K562 (cell line): ENCODE measurements around the gene EPS8L1. TPM values are rescaled to one million over a fixed set of nuclear protein-coding genes. Genes with fewer than 3 reads are reported as not detected.

Source experiments
- ATF3 ChIP-seq, 2 experiments: fragments of 450-650 bp in 1 of 2; sonication (generic) in 1 of 2; formaldehyde crosslinking in 1 of 2; IDR thresholded peaks in 1 of 2; conservative IDR thresholded peaks in 1 of 2; 2 replicates each; pipeline versions ENCODE4 v1.6.1 to v1.8.1; 2016 to 2023; ENCODE audit warnings: mild to moderate bottlenecking in 2 of 2, moderate library complexity in 2 of 2, inconsistent platforms in 1 of 2, missing genetic modification reagents in 1 of 2
- CHD4 ChIP-seq: fragments of 200-600 bp; sonication (generic); IDR thresholded peaks from 3 replicates; pipeline ENCODE4 v1.6.1; 2012; ENCODE audit warnings: low read depth, mild to moderate bottlenecking, mixed read lengths, low read length, inconsistent platforms; ENCODE audit not compliant: insufficient read depth, insufficient replicate concordance, poor library complexity, severe bottlenecking
- EGR1 ChIP-seq: fragments of 450-650 bp; conservative IDR thresholded peaks from 2 replicates; pipeline ENCODE4 v1.6.1; 2017; ENCODE audit warnings: mild to moderate bottlenecking
- KHSRP ChIP-seq: fragments of 450-650 bp; IDR thresholded peaks from 2 replicates; pipeline ENCODE4 v1.6.1; 2017
- L3MBTL2 ChIP-seq: fragments of 450-650 bp; IDR thresholded peaks from 2 replicates; pipeline ENCODE4 v1.6.1; 2016; ENCODE audit warnings: mild to moderate bottlenecking, moderate library complexity
- POLR2G ChIP-seq: fragments of 200-400 bp; formaldehyde crosslinking; IDR thresholded peaks from 2 replicates; pipeline ENCODE4 v1.6.1; 2017; ENCODE audit warnings: low read depth, mild to moderate bottlenecking, antibody characterized with exemption, low read length, moderate library complexity
- SP1 ChIP-seq: sonication (generic); formaldehyde crosslinking; IDR thresholded peaks from 2 replicates; pipeline ENCODE4 v1.8.1; 2022; ENCODE audit warnings: mild to moderate bottlenecking, missing genetic modification reagents
- STAT6 ChIP-seq: sonication (generic); formaldehyde crosslinking; IDR thresholded peaks from 2 replicates; pipeline ENCODE4 v1.8.1; 2023; ENCODE audit warnings: mild to moderate bottlenecking, missing genetic modification reagents
- TAF1 ChIP-seq: IDR thresholded peaks from 2 replicates; pipeline ENCODE4 v1.6.1; 2011; ENCODE audit warnings: mild to moderate bottlenecking, low read length, moderate library complexity; ENCODE audit not compliant: insufficient read depth, control insufficient read depth, severe bottlenecking; ENCODE audit errors: extremely low read depth
- U2AF1 ChIP-seq: fragments of 200-400 bp; formaldehyde crosslinking; optimal IDR thresholded peaks from 2 replicates; pipeline ENCODE3; 2017; ENCODE audit warnings: mild to moderate bottlenecking, low read depth, low read length, moderate library complexity
- ZBTB12 ChIP-seq: fragments of 250-450 bp; sonication (Bioruptor Pico); IDR thresholded peaks from 2 replicates; pipeline ENCODE4 v1.4.0; 2020
- ZNF311 ChIP-seq: fragments of 250-450 bp; sonication (Bioruptor Pico); IDR thresholded peaks from 2 replicates; pipeline ENCODE4 v1.4.0; 2020; ENCODE audit warnings: mild to moderate bottlenecking, moderate library complexity
- ZNF407 ChIP-seq: fragments of 450-650 bp; IDR thresholded peaks from 2 replicates; pipeline ENCODE4 v1.6.1; 2016; ENCODE audit warnings: low read depth
- polyA plus RNA-seq, 8 experiments: library from polyadenylated mRNA; depleted of rRNA in 4 of 8; stranded (reverse) in 5 of 8; unstranded in 3 of 8; fragments of >200 nt; fragmentation: Nextera tagmentation in 2 of 8; fragmentation: Illumina TruSeq in 1 of 8; extraction: Ambion mirVana in 2 of 8; extraction: Trizol in 1 of 8; gene quantifications; 2 replicates each; pipeline versions ENCODE4 v1.2.1 to v1.2.3, GENCODE V29; 2011 to 2014; ENCODE audit warnings: inconsistent platforms in 1 of 8, missing spikeins in 1 of 8
- total RNA-seq, 7 experiments: library from RNA; depleted of rRNA in 6 of 7; stranded (reverse); fragments of >200 nt in 6 of 7; fragmentation: Illumina TruSeq in 2 of 7; extraction: Trizol in 2 of 7; gene quantifications; 2 replicates each; pipeline versions ENCODE4 v1.2.1 to v1.2.3, GENCODE V29; 2011 to 2021; ENCODE audit warnings: low replicate concordance in 1 of 7

The EPS8L1 gene
- total and polyA plus RNA-seq, 9 of the 15 experiments (the other 6 are each of a cell fraction or from before 2014, with no cell fraction given) = 0.35 to 22.1 (median 11.9) TPM

GRCh38 chr19:55062735-55063491, 12.8 kb upstream of the EPS8L1 start, which contains the start of gene RDH13 (continued):
- TF ChIP-seq ZNF407 = no peak
- TF ChIP-seq ATF3 (IDR thresholded peaks at IDR 0.05) = peak; percentile 99
- TF ChIP-seq ATF3 (CRISPR knock-in tag; conservative IDR thresholded peaks at IDR 0.05) = no peak
- TF ChIP-seq STAT6 (CRISPR knock-in tag) = no peak
- peak; percentile 78 for TF ChIP-seq TAF1
- TF ChIP-seq EGR1 = peak; percentile 53
- peak; percentile 52 for TF ChIP-seq CHD4
- no peak for TF ChIP-seq ZNF311 (CRISPR knock-in tag)
- TF ChIP-seq SP1 (CRISPR knock-in tag) = peak; percentile 84
- peak; percentile 91 for TF ChIP-seq POLR2G
- TF ChIP-seq L3MBTL2 = peak; percentile 59
- TF ChIP-seq KHSRP = peak; percentile 65; the same call in 1 of the 2 replicates
- peak; percentile 90 for TF ChIP-seq U2AF1
- TF ChIP-seq ZBTB12 (CRISPR knock-in tag) = peak; percentile 78
